Prostate gland (tissue), 2 donors: ENCODE measurements around the gene PHF21B. TPM values are rescaled to one million over a fixed set of nuclear protein-coding genes. Genes with fewer than 3 reads are reported as not detected.
"Not testable (repeated sequence)": the region's sequence is repeated elsewhere in the genome, so short reads cannot be mapped to it uniquely, and the experiment has no call there.

Experiments used
- DNase-seq: peaks from one replicate; pipeline ENCODE4 v3.0.0-alpha.2; 2019; ENCODE audit warnings: low spot score
- H3K27ac ChIP-seq, 2 donors: fragments of 200-600 bp; sonication (generic); 2 replicates each; pipeline ENCODE4 v1.5.1; 2017 to 2019
- H3K27me3 ChIP-seq: fragments of 200-600 bp; sonication (generic); replicated peaks from 2 replicates; pipeline ENCODE4 v1.5.1; 2019; ENCODE audit not compliant: insufficient read depth
- H3K36me3 ChIP-seq, 2 donors: fragments of 200-600 bp; sonication (generic); 1 replicate in 1 of 2; 2 replicates in 1 of 2; pipeline versions ENCODE4 v1.5.1 to v1.8.1; 2017 to 2019
- H3K4me1 ChIP-seq: fragments of 200-600 bp; sonication (generic); replicated peaks from 2 replicates; pipeline ENCODE4 v1.5.1; 2019
- H3K4me3 ChIP-seq, 2 donors: fragments of 200-600 bp; sonication (generic); 2 replicates each; pipeline ENCODE4 v1.5.1; 2017 to 2019
- H3K9me3 ChIP-seq: fragments of 200-600 bp; sonication (generic); 2 replicates; pipeline ENCODE4 v1.5.1; 2017
- POLR2A ChIP-seq: fragments of 450-650 bp; IDR thresholded peaks from one replicate; pipeline ENCODE4 v1.6.1; 2016; ENCODE audit warnings: antibody characterized with exemption, mild to moderate bottlenecking
- POLR2AphosphoS5 ChIP-seq: sonication (generic); formaldehyde crosslinking; IDR thresholded peaks from one replicate; pipeline ENCODE4 v1.6.1; 2017; ENCODE audit warnings: antibody characterized with exemption
- WGBS: methylation state at CpG from one replicate; pipeline ENCODE4 v1.1.5; 2018; 5-methylcytosine and 5-hydroxymethylcytosine counted together
- intact Hi-C: fragments of 100-400 bp; cut with DNase I; formaldehyde crosslinking; loops from one replicate; pipeline ENCODE4 v1.14.2; 2022
- total RNA-seq, 2 donors: library from RNA; depleted of rRNA; stranded (reverse); fragments of >200 nt; gene quantifications; one replicate each; pipeline ENCODE4 v1.1.0, GENCODE V29; 2016
- TF ChIP-seq, protein P1 (sequence below), 4 experiments: fragments of 200-600 bp in 2 of 4; fragments of 450-650 bp in 2 of 4; sonication (generic) in 2 of 4; IDR thresholded peaks; 1 replicate in 3 of 4; 2 replicates in 1 of 4; pipeline ENCODE4 v1.5.1; 2016 to 2019; ENCODE audit warnings: antibody characterized with exemption in 4 of 4, mild to moderate bottlenecking in 2 of 4, moderate library complexity in 2 of 4

The PHF21B gene
- total RNA-seq, 2 donors from 2014 or later: 9.7 to 27.3 TPM

DNA sequence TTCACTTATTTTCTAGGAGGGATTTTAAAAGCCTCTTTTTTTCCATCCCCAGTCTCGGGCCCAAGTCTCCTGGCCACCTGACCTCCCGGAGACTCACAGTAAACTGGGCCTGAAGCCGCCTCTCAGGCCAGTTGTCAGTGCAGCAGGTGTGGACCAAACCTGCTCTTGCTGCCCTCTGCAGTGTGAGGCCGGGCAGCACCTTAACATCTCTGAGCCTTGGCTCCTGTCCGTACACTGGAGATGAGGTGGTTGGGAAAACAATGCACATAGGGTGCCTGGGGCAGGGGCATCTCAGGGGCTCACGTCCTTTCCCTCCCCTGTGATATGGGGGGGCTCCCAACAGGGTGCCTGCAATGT is 45.1 kb downstream of the PHF21B start:
- 93% methylated on average over 6 of the region's 6 CpGs for WGBS

DNA sequence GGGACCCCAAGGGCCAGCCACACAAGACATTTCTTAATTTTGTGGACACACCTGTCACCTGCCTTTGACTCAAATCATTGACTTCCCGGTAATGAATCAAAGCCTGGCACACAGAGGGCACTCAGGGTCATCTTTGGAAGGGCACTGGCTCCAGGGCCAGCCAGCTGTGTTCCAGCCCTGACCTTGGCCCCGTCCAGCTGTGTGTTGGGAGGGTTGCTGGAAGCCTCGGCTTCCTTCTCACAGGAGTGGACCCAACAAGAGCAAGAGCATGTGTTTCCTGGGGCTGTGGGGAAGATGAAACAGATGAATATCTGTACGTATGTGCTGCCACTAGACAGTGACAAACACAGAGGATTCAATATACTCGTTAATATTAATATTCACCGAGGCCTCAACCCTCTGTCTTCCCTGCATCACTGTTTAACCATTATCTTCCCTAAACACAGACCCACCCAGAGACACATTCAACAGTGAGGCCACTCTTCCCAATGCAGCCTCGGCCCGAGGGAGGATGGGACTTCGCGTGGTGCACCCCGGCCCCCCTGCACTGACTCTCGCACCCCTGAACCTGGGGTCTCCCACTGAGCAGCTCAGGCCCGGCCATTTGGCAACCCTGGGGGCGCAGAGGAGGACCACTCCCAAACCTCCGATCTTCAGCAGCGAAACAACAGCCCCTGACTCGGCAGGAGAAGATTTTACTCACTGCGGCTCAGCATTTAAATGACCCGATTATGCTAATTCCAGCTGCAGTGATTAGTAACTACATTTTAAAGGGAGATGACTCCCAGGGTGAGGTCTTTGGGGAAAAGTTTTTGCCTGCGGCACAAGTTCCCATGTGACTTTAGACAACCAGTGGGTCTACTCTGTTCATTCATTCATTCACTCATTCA is 45.7 kb downstream of the PHF21B start:
- intact Hi-C loops: no loop called here
- no peak overlapping the region for H3K27ac ChIP-seq
- no peaks in the 10 kb centered on the region for H3K4me1 ChIP-seq
- no peaks in the 10 kb centered on the region for H3K27me3 ChIP-seq
- no peak for DNase-seq
- WGBS: 85% methylated on average over 20 of the region's 20 CpGs
- no peak overlapping the region for H3K4me3 ChIP-seq
- no peaks in the 10 kb centered on the region for H3K9me3 ChIP-seq
- H3K36me3 ChIP-seq: no peaks in the 10 kb centered on the region
- TF ChIP-seq, protein P1, sequence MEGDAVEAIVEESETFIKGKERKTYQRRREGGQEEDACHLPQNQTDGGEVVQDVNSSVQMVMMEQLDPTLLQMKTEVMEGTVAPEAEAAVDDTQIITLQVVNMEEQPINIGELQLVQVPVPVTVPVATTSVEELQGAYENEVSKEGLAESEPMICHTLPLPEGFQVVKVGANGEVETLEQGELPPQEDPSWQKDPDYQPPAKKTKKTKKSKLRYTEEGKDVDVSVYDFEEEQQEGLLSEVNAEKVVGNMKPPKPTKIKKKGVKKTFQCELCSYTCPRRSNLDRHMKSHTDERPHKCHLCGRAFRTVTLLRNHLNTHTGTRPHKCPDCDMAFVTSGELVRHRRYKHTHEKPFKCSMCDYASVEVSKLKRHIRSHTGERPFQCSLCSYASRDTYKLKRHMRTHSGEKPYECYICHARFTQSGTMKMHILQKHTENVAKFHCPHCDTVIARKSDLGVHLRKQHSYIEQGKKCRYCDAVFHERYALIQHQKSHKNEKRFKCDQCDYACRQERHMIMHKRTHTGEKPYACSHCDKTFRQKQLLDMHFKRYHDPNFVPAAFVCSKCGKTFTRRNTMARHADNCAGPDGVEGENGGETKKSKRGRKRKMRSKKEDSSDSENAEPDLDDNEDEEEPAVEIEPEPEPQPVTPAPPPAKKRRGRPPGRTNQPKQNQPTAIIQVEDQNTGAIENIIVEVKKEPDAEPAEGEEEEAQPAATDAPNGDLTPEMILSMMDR (IDR thresholded peaks at IDR 0.05): no peak
- TF ChIP-seq POLR2A (no peak), POLR2AphosphoS5 (no peak)

More for the DNA sequence above, 45.1 kb downstream of the PHF21B start:
- Histone ChIP-seq H3K9me3 (no peaks in the 10 kb centered on the region), H3K4me1 (no peaks in the 10 kb centered on the region), H3K4me3 (no peak overlapping the region), H3K27ac (no peak overlapping the region), H3K36me3 (no peaks in the 10 kb centered on the region), H3K27me3 (no peaks in the 10 kb centered on the region)
- no peak for DNase-seq
- intact Hi-C loops: no loop called here
- TF ChIP-seq, protein P1 (IDR thresholded peaks at IDR 0.05): no peak
- TF ChIP-seq POLR2AphosphoS5 (no peak), POLR2A (no peak)

DNA sequence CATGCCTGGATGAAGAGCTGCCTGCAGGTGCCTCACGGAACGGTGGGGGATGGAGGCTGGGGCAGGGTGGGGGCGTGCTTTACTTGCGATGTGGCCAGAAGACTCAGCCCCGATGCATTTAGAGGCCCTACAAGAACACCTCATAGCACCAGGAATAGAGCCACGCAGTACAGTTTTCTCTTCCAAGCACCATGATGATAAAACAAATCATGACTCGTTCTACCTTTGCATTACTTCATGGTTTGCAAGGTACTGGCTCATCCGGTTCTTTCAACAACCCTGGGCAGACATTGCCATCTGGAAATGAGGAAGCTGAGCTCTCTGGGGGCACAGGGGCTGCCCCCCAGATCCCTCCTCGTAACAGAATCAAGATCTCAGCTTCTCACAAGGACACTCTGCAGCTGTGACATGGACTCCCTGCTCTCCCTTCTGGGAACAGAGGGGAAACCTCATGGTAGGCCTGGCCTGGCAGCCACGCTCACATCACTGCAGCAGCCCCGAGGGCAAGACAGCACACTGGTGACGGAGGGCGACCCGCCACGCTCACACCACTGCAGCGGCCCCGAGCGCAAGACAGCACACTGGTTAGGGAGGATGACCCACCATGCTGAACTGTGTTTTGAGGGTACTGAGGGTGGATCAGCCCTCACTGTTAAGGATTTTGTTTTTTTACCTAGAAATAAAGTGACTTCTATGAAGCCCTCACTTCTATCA is 46.9 kb downstream of the PHF21B start:
- H3K36me3 ChIP-seq: no peaks in the 10 kb centered on the region
- TF ChIP-seq POLR2AphosphoS5: no peak
- TF ChIP-seq, protein P1 (IDR thresholded peaks at IDR 0.05): no peak
- TF ChIP-seq POLR2A: no peak
- no peaks in the 10 kb centered on the region for H3K9me3 ChIP-seq
- WGBS: 60% methylated on average over 18 of the region's 18 CpGs
- no peak for DNase-seq
- no peak overlapping the region for H3K4me3 ChIP-seq
- intact Hi-C loops: no loop called here
- no peak overlapping the region for H3K27ac ChIP-seq
- H3K27me3 ChIP-seq: no peaks in the 10 kb centered on the region
- H3K4me1 ChIP-seq: no peaks in the 10 kb centered on the region

DNA sequence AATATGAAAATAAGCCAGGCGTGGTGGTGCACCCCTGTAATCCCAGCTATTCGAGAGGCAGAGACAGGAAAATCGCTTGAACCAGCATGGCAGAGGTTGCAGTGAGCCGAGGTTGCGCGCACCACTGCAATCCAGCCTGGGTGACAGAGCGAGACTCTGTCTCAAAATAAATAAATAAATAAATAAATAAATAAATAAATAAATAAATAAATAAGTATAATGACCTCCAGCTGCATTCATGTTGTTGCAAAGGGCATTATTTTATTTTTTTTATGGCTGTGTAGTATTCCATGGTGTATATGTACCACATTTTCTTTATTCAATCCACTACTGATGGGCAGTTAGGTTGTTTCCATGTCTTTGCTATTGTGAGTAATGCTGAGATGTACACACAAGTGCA is 48.1 kb downstream of the PHF21B start:
- H3K27me3 ChIP-seq, intact Hi-C loops, H3K27ac ChIP-seq, H3K36me3 ChIP-seq, H3K4me1 ChIP-seq, H3K9me3 ChIP-seq, H3K4me3 ChIP-seq, DNase-seq: not testable (repeated sequence)
- WGBS: 96% methylated on average over 7 of the region's 7 CpGs

DNA sequence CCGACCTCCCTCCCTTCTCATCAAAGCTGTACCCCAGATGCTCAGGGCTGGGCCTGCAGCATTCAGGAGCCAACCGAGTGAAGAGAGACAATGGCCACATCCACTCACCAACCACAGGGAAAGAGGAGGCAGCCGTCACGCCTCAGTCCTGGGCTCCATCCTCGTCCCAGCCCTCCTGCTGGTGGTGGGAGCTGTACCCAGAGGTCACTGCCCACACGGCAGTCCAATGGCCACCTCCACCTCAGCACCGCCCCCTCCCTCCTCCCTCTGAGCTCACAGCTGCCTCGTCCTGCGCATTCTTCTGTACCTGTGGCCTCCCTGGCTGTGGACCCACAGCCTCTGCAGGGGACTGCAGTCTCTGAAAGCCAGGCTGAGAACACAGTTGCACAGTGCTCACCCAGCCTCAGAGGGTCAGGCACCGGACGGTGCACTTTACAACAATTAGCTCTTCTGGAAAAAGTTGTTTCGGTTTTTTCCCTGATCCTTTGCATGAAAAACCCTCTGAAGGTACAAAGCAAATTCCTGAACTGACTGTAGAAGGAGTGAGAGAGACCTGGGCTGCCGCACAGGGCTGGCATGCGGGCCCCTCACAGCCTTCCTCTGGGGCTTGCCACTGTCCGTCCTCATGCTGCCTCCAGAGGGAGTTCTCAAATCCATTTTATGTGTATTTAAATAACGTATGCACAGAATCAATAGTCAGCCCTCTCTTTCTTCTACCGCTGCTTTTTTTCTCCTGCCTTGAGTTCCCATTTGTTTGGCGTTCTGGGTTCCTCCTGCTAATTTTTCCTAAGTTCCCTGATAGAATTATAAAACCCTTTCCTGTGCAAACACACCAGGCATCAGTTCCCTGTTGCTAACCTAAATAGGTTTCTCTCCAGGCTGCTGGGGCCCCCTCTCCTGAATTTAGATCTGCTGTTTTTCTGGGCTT is 52.7 kb downstream of the PHF21B start:
- intact Hi-C loops: no loop called here
- no peaks in the 10 kb centered on the region for H3K36me3 ChIP-seq

More for the DNA sequence above, 52.7 kb downstream of the PHF21B start:
- DNase-seq: no peak
- H3K27ac ChIP-seq: no peak overlapping the region
- H3K4me3 ChIP-seq: no peak overlapping the region
- no peaks in the 10 kb centered on the region for H3K4me1 ChIP-seq
- 80% methylated on average over 18 of the region's 18 CpGs for WGBS
- TF ChIP-seq POLR2AphosphoS5 (no peak), POLR2A (no peak)
- TF ChIP-seq, protein P1 (IDR thresholded peaks at IDR 0.05): no peak
- no peaks in the 10 kb centered on the region for H3K27me3 ChIP-seq
- no peaks in the 10 kb centered on the region for H3K9me3 ChIP-seq
